CD4-positive, alpha-beta memory T cell (primary cell): ENCODE results near the gene ALX3. TPM values are rescaled to one million over a fixed set of nuclear protein-coding genes. Genes with fewer than 3 reads are reported as not detected.

Experiments used
- CTCF ChIA-PET: fragments of 350-600 bp; sonication (Branson Sonifier 250); formaldehyde crosslinking; loops from one replicate; lab custom pipeline; 2021; ENCODE audit warnings: inconsistent platforms; ENCODE audit not compliant: partially characterized antibody; lab: Charles Lee
- POLR2A ChIA-PET: fragments of 350-600 bp; sonication (Branson Sonifier 250); formaldehyde crosslinking; loops from one replicate; lab custom pipeline; 2021; ENCODE audit not compliant: partially characterized antibody; lab: Charles Lee
- DNase-seq, 5 donors: peaks; one replicate each; pipeline versions ENCODE4 v3.0.0 to v3.0.0-alpha.2; 2020 to 2022; ENCODE audit warnings: mixed read lengths in 1 of 5
- H3K27ac ChIP-seq: one replicate; pipeline ENCODE4 v1.7.0; 2013; ENCODE audit warnings: low read depth, low read length
- H3K27me3 ChIP-seq: 2 replicates; pipeline ENCODE4 v1.7.0; 2013; ENCODE audit warnings: mild to moderate bottlenecking, low read length, moderate library complexity; ENCODE audit not compliant: insufficient read depth
- H3K36me3 ChIP-seq: 2 replicates; pipeline ENCODE4 v1.7.0; 2013; ENCODE audit warnings: mild to moderate bottlenecking, low read length, moderate library complexity; ENCODE audit not compliant: insufficient read depth
- H3K4me1 ChIP-seq: 2 replicates; pipeline ENCODE4 v1.7.0; 2013; ENCODE audit warnings: mild to moderate bottlenecking, low read length, moderate library complexity; ENCODE audit not compliant: insufficient read depth
- H3K4me3 ChIP-seq, 2 donors: one replicate each; pipeline ENCODE4 v1.7.0; 2013; ENCODE audit warnings: low read length in 2 of 2, mild to moderate bottlenecking in 1 of 2
- H3K9me3 ChIP-seq, 2 donors: one replicate each; pipeline ENCODE4 v1.7.0; 2013; ENCODE audit warnings: low read length in 2 of 2, control low read depth in 1 of 2; ENCODE audit not compliant: control insufficient read depth in 1 of 2
- H3K27ac Mint-ChIP-seq, 7 donors: one replicate each; pipeline ENCODE4 v1.8.0; 2020 to 2021; ENCODE audit warnings: mixed read lengths in 7 of 7, mild to moderate bottlenecking in 6 of 7, inconsistent platforms in 3 of 7, moderate library complexity in 3 of 7
- H3K27me3 Mint-ChIP-seq, 2 donors: one replicate each; pipeline ENCODE4 v1.8.0; 2020 to 2021; ENCODE audit warnings: mixed read lengths in 2 of 2
- H3K36me3 Mint-ChIP-seq, 2 donors: one replicate each; pipeline ENCODE4 v1.8.0; 2020 to 2021; ENCODE audit warnings: mixed read lengths in 2 of 2, inconsistent platforms in 1 of 2, mild to moderate bottlenecking in 1 of 2
- H3K4me1 Mint-ChIP-seq, 4 donors: one replicate each; pipeline ENCODE4 v1.8.0; 2020 to 2021; ENCODE audit warnings: mixed read lengths in 4 of 4, mild to moderate bottlenecking in 1 of 4
- H3K4me3 Mint-ChIP-seq, 8 donors: one replicate each; pipeline ENCODE4 v1.8.0; 2020 to 2021; ENCODE audit warnings: mixed read lengths in 8 of 8, mild to moderate bottlenecking in 7 of 8, moderate library complexity in 6 of 8, inconsistent platforms in 3 of 8
- H3K9me3 Mint-ChIP-seq, 8 donors: one replicate each; pipeline ENCODE4 v1.8.0; 2020 to 2021; ENCODE audit warnings: mixed read lengths in 8 of 8, mild to moderate bottlenecking in 5 of 8, inconsistent platforms in 3 of 8, moderate library complexity in 1 of 8
- intact Hi-C: fragments of 100-400 bp; cut with micrococcal nuclease; formaldehyde crosslinking; loops from one replicate; pipeline ENCODE4 v1.15.1; 2023
- polyA plus RNA-seq, 2 donors: library from polyadenylated mRNA; unstranded; fragments of 300-500 nt; fragmentation: Illumina TruSeq; gene quantifications; one replicate each; pipeline ENCODE4 v1.2.3, GENCODE V29; 2021
- total RNA-seq, 2 experiments: library from RNA; stranded (reverse); gene quantifications; one replicate each; pipeline ENCODE4 v1.2.3, GENCODE V29; 2021

The ALX3 gene
- total and polyA plus RNA-seq, 4 experiments from 2014 or later, result not detected

- Histone ChIP-seq H3K36me3 (peaks cover 55% of the 10 kb centered on the region), H3K4me1 (no peaks in the 10 kb centered on the region), H3K9me3 (no peaks in the 10 kb centered on the region), H3K27ac (no peak overlapping the region), H3K27me3 (no peaks in the 10 kb centered on the region), H3K4me3 (no peak overlapping the region)
- no peak overlapping the region for H3K4me3 Mint-ChIP-seq
- no peaks in the 10 kb centered on the region for H3K27me3 Mint-ChIP-seq
- H3K36me3 Mint-ChIP-seq, result peaks cover 50 to 75% of the 10 kb centered on the region in 2 donors
- CTCF ChIA-PET, result interaction anchor here (1.5 kb wide), 1 partner anchor 13 kb away, joined by 3 read pairs; the partner anchor contains the start of gene STRIP1
- no peaks in the 10 kb centered on the region for H3K9me3 Mint-ChIP-seq
- intact Hi-C loops, result no loop called here
- H3K4me1 Mint-ChIP-seq, result no peaks in the 10 kb centered on the region
- DNase-seq, result no peak
- POLR2A ChIA-PET, result no interaction called here
- no peak overlapping the region for H3K27ac Mint-ChIP-seq
These were observed 49.2 kb downstream of the ALX3 start for GRCh38 chr1:110021285-110021684.

DNA sequence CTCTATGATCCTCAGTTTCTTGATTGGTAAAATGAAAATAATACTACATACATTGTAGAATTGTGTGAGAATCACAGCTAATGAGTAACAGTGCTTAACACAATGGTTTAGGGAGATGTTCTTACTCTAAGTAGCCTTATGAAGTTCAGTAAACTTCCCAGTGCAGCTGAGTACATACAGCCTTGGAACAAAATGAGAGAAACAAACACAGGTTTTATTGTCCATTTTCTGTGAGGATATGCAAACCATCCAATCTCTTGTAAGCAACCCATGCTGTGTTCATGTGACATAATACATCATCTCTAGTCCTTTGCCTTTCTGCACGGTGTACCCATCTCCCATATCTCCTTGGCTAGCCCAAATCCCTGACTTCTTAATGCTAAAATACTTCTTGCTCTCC is 50.7 kb downstream of the ALX3 start:
- Histone ChIP-seq H3K27me3 (no peaks in the 10 kb centered on the region), H3K9me3 (no peaks in the 10 kb centered on the region), H3K27ac (no peak overlapping the region), H3K36me3 (peaks cover 66% of the 10 kb centered on the region), H3K4me1 (no peaks in the 10 kb centered on the region), H3K4me3 (no peak overlapping the region)
- Mint-ChIP-seq H3K4me3 (no peak overlapping the region), H3K27me3 (no peaks in the 10 kb centered on the region), H3K4me1 (no peaks in the 10 kb centered on the region), H3K9me3 (no peaks in the 10 kb centered on the region), H3K27ac (peak overlapping the region in 2 of 7 donors; percentile 11 to 61), H3K36me3 (peaks cover 64 to 86% of the 10 kb centered on the region in 2 donors)
- intact Hi-C loops, result no loop called here
- DNase-seq, result no peak
- POLR2A ChIA-PET, result no interaction called here
- CTCF ChIA-PET, result interaction anchor here (0.9 to 2.9 kb wide), 7 partner anchors 9 to 380 kb away, joined by 3 to 27 read pairs (median 4); partner anchors contain the start of genes AHCYL1 and STRIP1

- Histone ChIP-seq H3K36me3 (peaks cover 69% of the 10 kb centered on the region), H3K27me3 (no peaks in the 10 kb centered on the region), H3K27ac (no peak overlapping the region), H3K9me3 (no peaks in the 10 kb centered on the region), H3K4me3 (no peak overlapping the region), H3K4me1 (no peaks in the 10 kb centered on the region)
- Mint-ChIP-seq H3K4me1 (no peaks in the 10 kb centered on the region), H3K27me3 (no peaks in the 10 kb centered on the region), H3K36me3 (peaks cover 58 to 91% of the 10 kb centered on the region in 2 donors), H3K4me3 (no peak overlapping the region), H3K9me3 (no peaks in the 10 kb centered on the region), H3K27ac (no peak overlapping the region)
- CTCF ChIA-PET, result interaction anchor here (2.9 kb wide), 1 partner anchor 11 kb away, joined by 27 read pairs; no protein-coding TSS in a partner anchor
- intact Hi-C loops, result no loop called here
- POLR2A ChIA-PET, result no interaction called here
- DNase-seq, result no peak
These were observed 52.1 kb downstream of the ALX3 start for GRCh38 chr1:110018396-110018795.

DNA sequence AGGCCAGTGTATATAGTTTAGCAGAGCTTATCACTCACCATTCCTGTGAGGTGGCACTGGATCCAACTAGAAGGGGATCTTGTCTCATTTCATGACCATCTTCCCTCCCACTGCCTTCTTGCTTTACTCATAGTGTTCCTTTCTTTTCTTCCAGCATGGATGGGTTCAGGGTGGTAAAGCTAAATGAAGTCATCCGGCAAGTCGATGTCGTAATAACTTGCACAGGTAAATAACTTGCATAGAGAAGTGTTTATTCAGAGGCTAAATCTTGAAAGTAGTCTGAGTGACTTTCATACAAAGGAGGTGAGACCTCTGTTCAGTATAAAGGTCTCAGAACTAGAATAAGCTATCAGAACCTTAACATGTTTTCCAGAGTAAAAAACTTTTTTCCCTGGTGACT is 52.7 kb downstream of the ALX3 start:
- Mint-ChIP-seq H3K4me1 (no peaks in the 10 kb centered on the region), H3K27me3 (no peaks in the 10 kb centered on the region), H3K36me3 (peaks cover 58 to 88% of the 10 kb centered on the region in 2 donors), H3K9me3 (no peaks in the 10 kb centered on the region), H3K4me3 (no peak overlapping the region), H3K27ac (no peak overlapping the region)
- peaks cover 71% of the 10 kb centered on the region for H3K36me3 ChIP-seq
- no peaks in the 10 kb centered on the region for H3K4me1 ChIP-seq
- H3K27me3 ChIP-seq, result no peaks in the 10 kb centered on the region
- intact Hi-C loops, result no loop called here
- no peak overlapping the region for H3K4me3 ChIP-seq
- ChIA-PET CTCF (interaction anchor here (0.7 to 3.8 kb wide), 2 partner anchors 11 to 37 kb away, joined by 3 to 21 read pairs; no protein-coding TSS in a partner anchor), POLR2A (no interaction called here)
- H3K27ac ChIP-seq, result no peak overlapping the region
- H3K9me3 ChIP-seq, result no peaks in the 10 kb centered on the region
- no peak for DNase-seq

GRCh38 chr1:110012100-110012780 is 58.2 kb downstream of the ALX3 start:
- intact Hi-C loops, result no loop called here
- Histone ChIP-seq H3K4me3 (no peak overlapping the region), H3K27me3 (no peaks in the 10 kb centered on the region), H3K36me3 (peaks cover 62% of the 10 kb centered on the region), H3K9me3 (no peaks in the 10 kb centered on the region), H3K4me1 (no peaks in the 10 kb centered on the region), H3K27ac (no peak overlapping the region)
- Mint-ChIP-seq H3K9me3 (no peaks in the 10 kb centered on the region), H3K4me3 (no peak overlapping the region), H3K27ac (peak overlapping the region in 3 of 7 donors; percentile 29 to 41 (median 32)), H3K36me3 (peaks cover 59 to 71% of the 10 kb centered on the region in 2 donors), H3K4me1 (peaks cover 0 to 5% (median 4%) of the 10 kb centered on the region in 4 donors), H3K27me3 (no peaks in the 10 kb centered on the region)
- ChIA-PET POLR2A (no interaction called here), CTCF (interaction anchor here (0.6 to 4.0 kb wide), 8 partner anchors 11 to 373 kb away, joined by 3 to 29 read pairs (median 9); partner anchors contain the start of gene AHCYL1)
- DNase-seq, result no peak

- H3K9me3 Mint-ChIP-seq, result no peaks in the 10 kb centered on the region
- no peaks in the 10 kb centered on the region for H3K4me1 ChIP-seq
- CTCF ChIA-PET, result interaction anchor here (1.0 to 4.0 kb wide), 9 partner anchors 8 to 372 kb away, joined by 3 to 29 read pairs (median 9); partner anchors contain the start of gene AHCYL1
- no peak overlapping the region for H3K4me3 Mint-ChIP-seq
- no peaks in the 10 kb centered on the region for H3K27me3 Mint-ChIP-seq
- no peak overlapping the region for H3K27ac ChIP-seq
- H3K4me3 ChIP-seq, result no peak overlapping the region
- H3K36me3 ChIP-seq, result peaks cover 56% of the 10 kb centered on the region
- POLR2A ChIA-PET, result interaction anchor here (1.6 kb wide), 1 partner anchor 27 kb away, joined by 5 read pairs; the partner anchor contains the start of gene AHCYL1
- peaks cover 0 to 5% (median 4%) of the 10 kb centered on the region in 4 donors for H3K4me1 Mint-ChIP-seq
- peak overlapping the region in 5 of 7 donors; percentile 19 to 91 (median 36) for H3K27ac Mint-ChIP-seq
- intact Hi-C loops, result loop anchor here (1.0 kb wide), 1 partner anchor 368 kb away; no protein-coding TSS in a partner anchor
- H3K27me3 ChIP-seq, result no peaks in the 10 kb centered on the region
- peaks cover 54 to 65% of the 10 kb centered on the region in 2 donors for H3K36me3 Mint-ChIP-seq
- DNase-seq, result peak in 4 of 5 donors; percentile 26 to 44 (median 40)
- no peaks in the 10 kb centered on the region for H3K9me3 ChIP-seq
These were observed 58.9 kb downstream of the ALX3 start for GRCh38 chr1:110011527-110012041.
